GM12878 (cell line): ENCODE results near the gene RAD9A. TPM values are rescaled to one million over a fixed set of nuclear protein-coding genes. Genes with fewer than 3 reads are reported as not detected.

Source experiments
- BACH1 ChIP-seq: fragments of 450-650 bp; IDR thresholded peaks from 2 replicates; pipeline ENCODE4 v1.6.1; 2017; ENCODE audit warnings: mild to moderate bottlenecking, borderline replicate concordance
- CHD4 ChIP-seq: fragments of 200-600 bp; sonication (generic); IDR thresholded peaks from 2 replicates; pipeline ENCODE4 v1.6.1; 2016; ENCODE audit warnings: mild to moderate bottlenecking
- CREM ChIP-seq: IDR thresholded peaks from 2 replicates; pipeline ENCODE4 v1.6.1; 2014; ENCODE audit warnings: antibody characterized with exemption, low read depth
- EED ChIP-seq: sonication (generic); IDR thresholded peaks from 2 replicates; pipeline ENCODE4 v1.6.1; 2016; ENCODE audit warnings: antibody characterized with exemption, low read depth
- HCFC1 ChIP-seq: fragments of 150-350 bp; IDR thresholded peaks from 2 replicates; pipeline ENCODE4 v1.6.1; 2014; ENCODE audit warnings: low read length
- HDAC2 ChIP-seq: fragments of 200-600 bp; sonication (generic); IDR thresholded peaks from 2 replicates; pipeline ENCODE4 v1.6.1; 2017
- HDGF ChIP-seq: fragments of 450-650 bp; IDR thresholded peaks from 2 replicates; pipeline ENCODE4 v1.6.1; 2016; ENCODE audit warnings: antibody characterized with exemption
- IKZF2 ChIP-seq, 2 experiments: fragments of 450-650 bp; IDR thresholded peaks; 2 replicates each; pipeline ENCODE4 v1.6.1; 2017; ENCODE audit warnings: mild to moderate bottlenecking in 2 of 2, moderate library complexity in 2 of 2
- JUND ChIP-seq: IDR thresholded peaks from 2 replicates; pipeline ENCODE4 v1.6.1; 2012; ENCODE audit warnings: low read depth, mild to moderate bottlenecking, low read length, improper control_type of control experiment, moderate library complexity
- MTA3 ChIP-seq: IDR thresholded peaks from 2 replicates; pipeline ENCODE4 v1.6.1; 2012; ENCODE audit warnings: low read length, inconsistent platforms, borderline replicate concordance
- NR2C2 ChIP-seq: IDR thresholded peaks from 2 replicates; pipeline ENCODE4 v1.6.1; 2011; ENCODE audit warnings: borderline replicate concordance, low read depth; ENCODE audit not compliant: control insufficient read depth, insufficient read length
- SIX5 ChIP-seq: IDR thresholded peaks from 2 replicates; pipeline ENCODE4 v1.6.1; 2011; ENCODE audit warnings: mild to moderate bottlenecking, low read depth, low read length, moderate library complexity; ENCODE audit not compliant: severe bottlenecking
- SREBF2 ChIP-seq: IDR thresholded peaks from 2 replicates; pipeline ENCODE4 v1.6.1; 2012; ENCODE audit warnings: mild to moderate bottlenecking, low read length
- SUPT20H ChIP-seq: IDR thresholded peaks from 2 replicates; pipeline ENCODE4 v1.6.1; 2011; ENCODE audit warnings: low read depth, mild to moderate bottlenecking, low read length, moderate library complexity, borderline replicate concordance; ENCODE audit not compliant: control insufficient read depth
- TCF7 ChIP-seq: IDR thresholded peaks from 2 replicates; pipeline ENCODE4 v1.6.1; 2014; ENCODE audit warnings: antibody characterized with exemption, borderline replicate concordance
- ZBED1 ChIP-seq: IDR thresholded peaks from 2 replicates; pipeline ENCODE4 v1.6.1; 2016; ENCODE audit warnings: borderline replicate concordance
- polyA plus RNA-seq, 11 experiments: library from polyadenylated mRNA; depleted of rRNA in 4 of 11; unstranded in 6 of 11; stranded (reverse) in 5 of 11; fragments of >200 nt; fragmentation: Nextera tagmentation in 4 of 11; fragmentation: Illumina TruSeq in 1 of 11; extraction: Ambion mirVana in 4 of 11; extraction: Trizol in 1 of 11; gene quantifications; 1 replicate in 1 of 11; 2 replicates in 10 of 11; pipeline versions ENCODE4 v1.2.1 to v1.2.3, GENCODE V29; 2011 to 2016; ENCODE audit warnings: inconsistent platforms in 2 of 11, missing spikeins in 2 of 11, low read depth in 1 of 11
- total RNA-seq, 4 experiments: library from RNA; depleted of rRNA in 3 of 4; stranded (reverse); fragments of >200 nt in 3 of 4; fragmentation: Illumina TruSeq in 1 of 4; extraction: Trizol in 1 of 4; gene quantifications; 2 replicates each; pipeline versions ENCODE4 v1.2.1 to v1.2.3, GENCODE V29; 2013 to 2021
- TF ChIP-seq, protein P1 (sequence below): fragments of 450-650 bp; IDR thresholded peaks from 2 replicates; pipeline ENCODE4 v1.6.1; 2017; ENCODE audit warnings: low read depth, mild to moderate bottlenecking, moderate library complexity
- TF ChIP-seq, protein P2 (sequence below): fragments of 450-650 bp; formaldehyde crosslinking; IDR thresholded peaks from 2 replicates; pipeline ENCODE4 v1.4.0; 2020; ENCODE audit warnings: mild to moderate bottlenecking, moderate library complexity
- TF ChIP-seq, protein P3 (sequence below): IDR thresholded peaks from 2 replicates; pipeline ENCODE4 v1.6.1; 2011; ENCODE audit warnings: mild to moderate bottlenecking, low read depth, low read length, moderate library complexity; ENCODE audit not compliant: insufficient replicate concordance
- TF ChIP-seq, protein P4 (sequence below): fragments of 450-650 bp; IDR thresholded peaks from 2 replicates; pipeline ENCODE4 v1.6.1; 2017; ENCODE audit warnings: mild to moderate bottlenecking, moderate library complexity

The RAD9A gene
- total and polyA plus RNA-seq, 10 of the 15 experiments (the other 5 are each of a cell fraction or from before 2014, with no cell fraction given): 1.1 to 36.2 (median 19.8) TPM

DNA sequence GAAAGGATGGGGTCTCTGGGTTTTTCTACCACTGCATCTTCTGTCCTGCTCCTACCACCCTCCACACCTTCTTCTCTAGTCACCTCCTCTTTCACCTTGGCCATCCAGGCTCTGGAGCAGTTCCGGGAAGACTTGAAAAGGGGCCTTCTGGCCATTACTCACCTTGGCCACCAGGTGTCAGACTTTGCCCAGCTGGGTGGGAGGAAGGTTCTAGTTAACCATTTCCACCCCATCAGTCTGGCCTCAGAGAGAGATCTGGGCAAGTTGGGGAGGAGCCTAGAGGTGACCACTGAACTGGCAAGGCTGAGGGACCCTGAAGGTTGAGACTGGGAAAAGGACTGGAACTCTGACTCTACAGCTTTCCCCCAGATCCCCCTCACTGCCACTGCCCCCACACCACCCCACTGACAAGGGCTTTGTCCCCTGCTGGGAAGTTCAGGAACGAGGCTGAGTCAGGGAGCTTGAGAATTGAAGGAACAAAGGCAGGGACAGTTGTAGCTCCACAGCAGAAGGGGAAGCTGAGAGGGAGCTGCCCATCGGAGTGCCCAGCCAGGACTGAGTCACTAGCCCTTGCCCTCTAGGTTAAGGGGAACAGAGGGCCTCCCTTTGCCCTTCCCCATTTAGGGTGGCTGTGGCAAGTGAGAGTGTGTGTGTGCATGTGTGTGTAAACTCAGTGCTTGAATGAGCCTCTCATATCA, 34.8 kb upstream of the RAD9A start (continued):
- TF ChIP-seq, protein P1, sequence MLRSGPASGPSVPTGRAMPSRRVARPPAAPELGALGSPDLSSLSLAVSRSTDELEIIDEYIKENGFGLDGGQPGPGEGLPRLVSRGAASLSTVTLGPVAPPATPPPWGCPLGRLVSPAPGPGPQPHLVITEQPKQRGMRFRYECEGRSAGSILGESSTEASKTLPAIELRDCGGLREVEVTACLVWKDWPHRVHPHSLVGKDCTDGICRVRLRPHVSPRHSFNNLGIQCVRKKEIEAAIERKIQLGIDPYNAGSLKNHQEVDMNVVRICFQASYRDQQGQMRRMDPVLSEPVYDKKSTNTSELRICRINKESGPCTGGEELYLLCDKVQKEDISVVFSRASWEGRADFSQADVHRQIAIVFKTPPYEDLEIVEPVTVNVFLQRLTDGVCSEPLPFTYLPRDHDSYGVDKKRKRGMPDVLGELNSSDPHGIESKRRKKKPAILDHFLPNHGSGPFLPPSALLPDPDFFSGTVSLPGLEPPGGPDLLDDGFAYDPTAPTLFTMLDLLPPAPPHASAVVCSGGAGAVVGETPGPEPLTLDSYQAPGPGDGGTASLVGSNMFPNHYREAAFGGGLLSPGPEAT: peak; percentile 59; the same call in 1 of the 2 replicates
- no peak for TF ChIP-seq BACH1
- TF ChIP-seq JUND: no peak
- TF ChIP-seq SIX5: no peak
- TF ChIP-seq CHD4: no peak
- TF ChIP-seq CREM: no peak; the same call in 1 of the 2 replicates
- TF ChIP-seq SUPT20H: no peak
- TF ChIP-seq, protein P2, sequence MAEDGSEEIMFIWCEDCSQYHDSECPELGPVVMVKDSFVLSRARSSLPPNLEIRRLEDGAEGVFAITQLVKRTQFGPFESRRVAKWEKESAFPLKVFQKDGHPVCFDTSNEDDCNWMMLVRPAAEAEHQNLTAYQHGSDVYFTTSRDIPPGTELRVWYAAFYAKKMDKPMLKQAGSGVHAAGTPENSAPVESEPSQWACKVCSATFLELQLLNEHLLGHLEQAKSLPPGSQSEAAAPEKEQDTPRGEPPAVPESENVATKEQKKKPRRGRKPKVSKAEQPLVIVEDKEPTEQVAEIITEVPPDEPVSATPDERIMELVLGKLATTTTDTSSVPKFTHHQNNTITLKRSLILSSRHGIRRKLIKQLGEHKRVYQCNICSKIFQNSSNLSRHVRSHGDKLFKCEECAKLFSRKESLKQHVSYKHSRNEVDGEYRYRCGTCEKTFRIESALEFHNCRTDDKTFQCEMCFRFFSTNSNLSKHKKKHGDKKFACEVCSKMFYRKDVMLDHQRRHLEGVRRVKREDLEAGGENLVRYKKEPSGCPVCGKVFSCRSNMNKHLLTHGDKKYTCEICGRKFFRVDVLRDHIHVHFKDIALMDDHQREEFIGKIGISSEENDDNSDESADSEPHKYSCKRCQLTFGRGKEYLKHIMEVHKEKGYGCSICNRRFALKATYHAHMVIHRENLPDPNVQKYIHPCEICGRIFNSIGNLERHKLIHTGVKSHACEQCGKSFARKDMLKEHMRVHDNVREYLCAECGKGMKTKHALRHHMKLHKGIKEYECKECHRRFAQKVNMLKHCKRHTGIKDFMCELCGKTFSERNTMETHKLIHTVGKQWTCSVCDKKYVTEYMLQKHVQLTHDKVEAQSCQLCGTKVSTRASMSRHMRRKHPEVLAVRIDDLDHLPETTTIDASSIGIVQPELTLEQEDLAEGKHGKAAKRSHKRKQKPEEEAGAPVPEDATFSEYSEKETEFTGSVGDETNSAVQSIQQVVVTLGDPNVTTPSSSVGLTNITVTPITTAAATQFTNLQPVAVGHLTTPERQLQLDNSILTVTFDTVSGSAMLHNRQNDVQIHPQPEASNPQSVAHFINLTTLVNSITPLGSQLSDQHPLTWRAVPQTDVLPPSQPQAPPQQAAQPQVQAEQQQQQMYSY (CRISPR knock-in tag): no peak
- no peak for TF ChIP-seq SREBF2
- TF ChIP-seq EED: 0 out of 2 replicates have a peak, but pooled peaks have one; percentile 15
- no peak for TF ChIP-seq HCFC1
- TF ChIP-seq MTA3: no peak
- TF ChIP-seq, protein P3, sequence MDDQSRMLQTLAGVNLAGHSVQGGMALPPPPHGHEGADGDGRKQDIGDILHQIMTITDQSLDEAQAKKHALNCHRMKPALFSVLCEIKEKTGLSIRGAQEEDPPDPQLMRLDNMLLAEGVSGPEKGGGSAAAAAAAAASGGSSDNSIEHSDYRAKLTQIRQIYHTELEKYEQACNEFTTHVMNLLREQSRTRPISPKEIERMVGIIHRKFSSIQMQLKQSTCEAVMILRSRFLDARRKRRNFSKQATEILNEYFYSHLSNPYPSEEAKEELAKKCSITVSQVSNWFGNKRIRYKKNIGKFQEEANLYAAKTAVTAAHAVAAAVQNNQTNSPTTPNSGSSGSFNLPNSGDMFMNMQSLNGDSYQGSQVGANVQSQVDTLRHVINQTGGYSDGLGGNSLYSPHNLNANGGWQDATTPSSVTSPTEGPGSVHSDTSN: no peak
- TF ChIP-seq TCF7: no peak
- TF ChIP-seq, protein P4, sequence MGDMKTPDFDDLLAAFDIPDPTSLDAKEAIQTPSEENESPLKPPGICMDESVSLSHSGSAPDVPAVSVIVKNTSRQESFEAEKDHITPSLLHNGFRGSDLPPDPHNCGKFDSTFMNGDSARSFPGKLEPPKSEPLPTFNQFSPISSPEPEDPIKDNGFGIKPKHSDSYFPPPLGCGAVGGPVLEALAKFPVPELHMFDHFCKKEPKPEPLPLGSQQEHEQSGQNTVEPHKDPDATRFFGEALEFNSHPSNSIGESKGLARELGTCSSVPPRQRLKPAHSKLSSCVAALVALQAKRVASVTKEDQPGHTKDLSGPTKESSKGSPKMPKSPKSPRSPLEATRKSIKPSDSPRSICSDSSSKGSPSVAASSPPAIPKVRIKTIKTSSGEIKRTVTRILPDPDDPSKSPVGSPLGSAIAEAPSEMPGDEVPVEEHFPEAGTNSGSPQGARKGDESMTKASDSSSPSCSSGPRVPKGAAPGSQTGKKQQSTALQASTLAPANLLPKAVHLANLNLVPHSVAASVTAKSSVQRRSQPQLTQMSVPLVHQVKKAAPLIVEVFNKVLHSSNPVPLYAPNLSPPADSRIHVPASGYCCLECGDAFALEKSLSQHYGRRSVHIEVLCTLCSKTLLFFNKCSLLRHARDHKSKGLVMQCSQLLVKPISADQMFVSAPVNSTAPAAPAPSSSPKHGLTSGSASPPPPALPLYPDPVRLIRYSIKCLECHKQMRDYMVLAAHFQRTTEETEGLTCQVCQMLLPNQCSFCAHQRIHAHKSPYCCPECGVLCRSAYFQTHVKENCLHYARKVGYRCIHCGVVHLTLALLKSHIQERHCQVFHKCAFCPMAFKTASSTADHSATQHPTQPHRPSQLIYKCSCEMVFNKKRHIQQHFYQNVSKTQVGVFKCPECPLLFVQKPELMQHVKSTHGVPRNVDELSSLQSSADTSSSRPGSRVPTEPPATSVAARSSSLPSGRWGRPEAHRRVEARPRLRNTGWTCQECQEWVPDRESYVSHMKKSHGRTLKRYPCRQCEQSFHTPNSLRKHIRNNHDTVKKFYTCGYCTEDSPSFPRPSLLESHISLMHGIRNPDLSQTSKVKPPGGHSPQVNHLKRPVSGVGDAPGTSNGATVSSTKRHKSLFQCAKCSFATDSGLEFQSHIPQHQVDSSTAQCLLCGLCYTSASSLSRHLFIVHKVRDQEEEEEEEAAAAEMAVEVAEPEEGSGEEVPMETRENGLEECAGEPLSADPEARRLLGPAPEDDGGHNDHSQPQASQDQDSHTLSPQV: 0 out of 2 replicates have a peak, but pooled peaks have one; percentile 28
- no peak for TF ChIP-seq HDAC2
- TF ChIP-seq ZBED1: no peak
- 0 out of 2 replicates have a peak, but pooled peaks have one; percentile 18 for TF ChIP-seq HDGF
- no peak for TF ChIP-seq NR2C2
- peak; percentile 58 to 75; a peak in 3 of 4 replicates for TF ChIP-seq IKZF2 (IDR thresholded peaks at IDR 0.05)
